Loucy (cell line): ENCODE data around the gene CTSW.

ENCODE experiments used
- H2AFZ ChIP-seq: fragments of 200-600 bp; sonication (generic); 2 replicates; pipeline ENCODE4 v1.6.0; 2016; ENCODE audit warnings: antibody characterized with exemption, mild to moderate bottlenecking, low read length, moderate library complexity
- H3F3A ChIP-seq: fragments of 200-600 bp; 2 replicates; pipeline ENCODE4 v1.6.0; 2016; ENCODE audit warnings: antibody characterized with exemption, low read depth, mild to moderate bottlenecking
- H3K27me3 ChIP-seq: fragments of 200-600 bp; sonication (generic); 2 replicates; pipeline ENCODE4 v1.6.1; 2014; ENCODE audit warnings: low read length, mild to moderate bottlenecking; ENCODE audit not compliant: insufficient read depth, poor library complexity, severe bottlenecking
- H3K36me3 ChIP-seq: fragments of 200-600 bp; sonication (generic); 2 replicates; pipeline ENCODE4 v1.6.1; 2016; ENCODE audit warnings: low read length; ENCODE audit not compliant: insufficient read depth
- H3K4me1 ChIP-seq: fragments of 200-600 bp; sonication (generic); 2 replicates; pipeline ENCODE4 v1.5.1; 2014; ENCODE audit warnings: low read length, mild to moderate bottlenecking; ENCODE audit not compliant: insufficient read depth, poor library complexity, severe bottlenecking
- H3K4me2 ChIP-seq: fragments of 200-600 bp; sonication (generic); 2 replicates; pipeline ENCODE4 v1.6.0; 2014; ENCODE audit warnings: antibody characterized with exemption, low read length, low read depth, mild to moderate bottlenecking; ENCODE audit not compliant: poor library complexity, severe bottlenecking
- H3K4me3 ChIP-seq: fragments of 200-600 bp; sonication (generic); 2 replicates; pipeline ENCODE4 v1.5.1; 2014; ENCODE audit warnings: low read length, mild to moderate bottlenecking, mixed read lengths; ENCODE audit not compliant: poor library complexity, severe bottlenecking
- H3K79me2 ChIP-seq: fragments of 200-600 bp; sonication (generic); 2 replicates; pipeline ENCODE4 v1.6.1; 2014; ENCODE audit warnings: low read length; ENCODE audit not compliant: insufficient read depth
- H3K9ac ChIP-seq: fragments of 200-600 bp; sonication (generic); 2 replicates; pipeline ENCODE4 v1.6.0; 2014; ENCODE audit warnings: mild to moderate bottlenecking, low read depth, low read length, moderate library complexity; ENCODE audit not compliant: poor library complexity, severe bottlenecking
- H3K9me2 ChIP-seq: fragments of 200-600 bp; sonication (generic); replicated peaks from 2 replicates; pipeline ENCODE4 v1.6.1; 2016; ENCODE audit warnings: low read depth, low read length, mixed read lengths
- H3K9me3 ChIP-seq: fragments of 200-600 bp; sonication (generic); 2 replicates; pipeline ENCODE4 v1.6.1; 2014; ENCODE audit warnings: mild to moderate bottlenecking, antibody characterized with exemption, low read length, low read depth; ENCODE audit not compliant: insufficient read depth
- H4K20me1 ChIP-seq: fragments of 200-600 bp; sonication (generic); 2 replicates; pipeline ENCODE4 v1.6.0; 2014; ENCODE audit warnings: antibody characterized with exemption, low read length, mild to moderate bottlenecking; ENCODE audit not compliant: insufficient read depth, poor library complexity, severe bottlenecking
- EZH2phosphoT487 ChIP-seq: fragments of 200-600 bp; IDR thresholded peaks from 2 replicates; pipeline ENCODE4 v1.6.1; 2018; ENCODE audit warnings: antibody characterized with exemption, mild to moderate bottlenecking, moderate library complexity, borderline replicate concordance
- TF ChIP-seq, protein P1 (sequence below): fragments of 200-600 bp; sonication (generic); conservative IDR thresholded peaks from 2 replicates; pipeline ENCODE4 v1.5.1; 2014; ENCODE audit warnings: mild to moderate bottlenecking, antibody characterized with exemption, low read length

CTSW gene

GRCh38 chr11:65858681-65859087 lies 21.0 kb upstream of the CTSW start:
- Histone ChIP-seq H2AFZ (peak overlapping the region; percentile 87), H3K27me3 (peaks cover 11% of the 10 kb centered on the region), H3K4me3 (peak overlapping the region; percentile 80), H3K36me3 (peaks cover 34% of the 10 kb centered on the region; the same call in 1 of the 2 replicates), H3K79me2 (peaks cover 74% of the 10 kb centered on the region), H3K9me2 (no peaks in the 10 kb centered on the region), H3K9ac (peak overlapping the region; percentile 87), H3F3A (0 out of 2 replicates have a peak, but pooled peaks cover 7% of the 10 kb centered on the region), H3K4me2 (peak overlapping the region; percentile 95), H3K4me1 (peaks cover 48% of the 10 kb centered on the region), H3K9me3 (no peaks in the 10 kb centered on the region), H4K20me1 (peaks cover 60% of the 10 kb centered on the region)
- TF ChIP-seq, protein P1, sequence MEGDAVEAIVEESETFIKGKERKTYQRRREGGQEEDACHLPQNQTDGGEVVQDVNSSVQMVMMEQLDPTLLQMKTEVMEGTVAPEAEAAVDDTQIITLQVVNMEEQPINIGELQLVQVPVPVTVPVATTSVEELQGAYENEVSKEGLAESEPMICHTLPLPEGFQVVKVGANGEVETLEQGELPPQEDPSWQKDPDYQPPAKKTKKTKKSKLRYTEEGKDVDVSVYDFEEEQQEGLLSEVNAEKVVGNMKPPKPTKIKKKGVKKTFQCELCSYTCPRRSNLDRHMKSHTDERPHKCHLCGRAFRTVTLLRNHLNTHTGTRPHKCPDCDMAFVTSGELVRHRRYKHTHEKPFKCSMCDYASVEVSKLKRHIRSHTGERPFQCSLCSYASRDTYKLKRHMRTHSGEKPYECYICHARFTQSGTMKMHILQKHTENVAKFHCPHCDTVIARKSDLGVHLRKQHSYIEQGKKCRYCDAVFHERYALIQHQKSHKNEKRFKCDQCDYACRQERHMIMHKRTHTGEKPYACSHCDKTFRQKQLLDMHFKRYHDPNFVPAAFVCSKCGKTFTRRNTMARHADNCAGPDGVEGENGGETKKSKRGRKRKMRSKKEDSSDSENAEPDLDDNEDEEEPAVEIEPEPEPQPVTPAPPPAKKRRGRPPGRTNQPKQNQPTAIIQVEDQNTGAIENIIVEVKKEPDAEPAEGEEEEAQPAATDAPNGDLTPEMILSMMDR, result no peak
- no peak for TF ChIP-seq EZH2phosphoT487

DNA sequence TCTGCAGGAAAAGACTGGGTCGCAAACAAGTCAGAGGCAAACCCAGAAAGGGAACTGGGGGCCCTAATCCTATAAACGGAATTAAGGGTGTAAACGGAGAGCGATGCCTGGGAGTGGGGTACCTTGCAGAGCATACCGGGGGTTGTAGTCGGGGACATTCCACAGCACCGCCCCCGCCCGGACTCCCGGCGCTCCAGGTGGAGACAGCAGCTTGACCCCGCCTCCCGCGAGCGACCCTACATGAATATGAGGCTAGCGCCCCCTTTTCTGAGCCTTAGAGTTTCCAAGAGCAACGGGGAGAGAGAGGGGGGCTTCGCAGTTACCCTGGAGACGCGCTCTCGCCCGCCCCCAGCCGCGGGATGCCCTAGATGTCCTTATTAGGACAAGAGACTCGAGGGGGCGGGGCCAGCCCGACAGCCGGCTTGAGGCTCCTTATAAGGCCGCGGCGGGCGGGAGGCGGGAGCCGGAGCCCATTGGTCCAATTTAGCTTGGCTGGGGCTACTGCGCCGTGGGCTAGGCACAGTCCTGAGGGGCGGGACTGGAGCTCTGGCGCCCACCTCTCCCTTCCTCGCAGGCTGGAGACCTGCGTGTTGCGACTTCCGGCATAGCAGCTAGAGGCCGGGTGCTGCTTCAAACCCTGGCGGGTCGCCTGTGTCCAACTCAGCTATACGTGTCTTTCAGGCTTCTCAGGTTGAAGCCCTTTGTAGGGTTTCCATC lies 20.4 kb upstream of the CTSW start:
- Histone ChIP-seq H3K36me3 (peaks cover 34% of the 10 kb centered on the region; the same call in 1 of the 2 replicates), H3K9ac (peak overlapping the region; percentile 98), H2AFZ (peak overlapping the region; percentile 87), H3F3A (0 out of 2 replicates have a peak, but pooled peaks cover 7% of the 10 kb centered on the region), H3K9me2 (no peaks in the 10 kb centered on the region), H3K9me3 (no peaks in the 10 kb centered on the region), H3K27me3 (peaks cover 11% of the 10 kb centered on the region), H3K4me3 (peak overlapping the region; percentile 80), H4K20me1 (peaks cover 55% of the 10 kb centered on the region), H3K4me1 (peaks cover 47% of the 10 kb centered on the region), H3K4me2 (peak overlapping the region; percentile 95), H3K79me2 (peaks cover 74% of the 10 kb centered on the region)
- TF ChIP-seq, protein P1, result peak; percentile 40
- TF ChIP-seq EZH2phosphoT487, result no peak

GRCh38 chr11:65859812-65860277 lies 19.8 kb upstream of the CTSW start:
- H3K36me3 ChIP-seq, result peaks cover 34% of the 10 kb centered on the region; the same call in 1 of the 2 replicates
- H3K9me2 ChIP-seq, result no peaks in the 10 kb centered on the region
- no peaks in the 10 kb centered on the region for H3K9me3 ChIP-seq
- peak overlapping the region; percentile 95 for H3K4me2 ChIP-seq
- 0 out of 2 replicates have a peak, but pooled peaks cover 7% of the 10 kb centered on the region for H3F3A ChIP-seq
- H3K79me2 ChIP-seq, result peaks cover 73% of the 10 kb centered on the region
- peak overlapping the region; percentile 98 for H3K9ac ChIP-seq
- H3K4me3 ChIP-seq, result peak overlapping the region; percentile 80
- H2AFZ ChIP-seq, result peak overlapping the region; percentile 13; the same call in 1 of the 2 replicates
- H3K27me3 ChIP-seq, result peaks cover 11% of the 10 kb centered on the region
- TF ChIP-seq, protein P1, result no peak
- TF ChIP-seq EZH2phosphoT487, result no peak
- H4K20me1 ChIP-seq, result peaks cover 49% of the 10 kb centered on the region
- H3K4me1 ChIP-seq, result peaks cover 42% of the 10 kb centered on the region
